LoVo (cell line): ENCODE data around the gene NR2F1-AS1.
"Not testable (repeated sequence)": the region's sequence is repeated elsewhere in the genome, so short reads cannot be mapped to it uniquely, and the experiment has no call there.

Experiments
- DNase-seq: peaks from one replicate; pipeline ENCODE4 v3.0.0-alpha.2; 2016; ENCODE audit warnings: low spot score

Gene NR2F1-AS1

DNA sequence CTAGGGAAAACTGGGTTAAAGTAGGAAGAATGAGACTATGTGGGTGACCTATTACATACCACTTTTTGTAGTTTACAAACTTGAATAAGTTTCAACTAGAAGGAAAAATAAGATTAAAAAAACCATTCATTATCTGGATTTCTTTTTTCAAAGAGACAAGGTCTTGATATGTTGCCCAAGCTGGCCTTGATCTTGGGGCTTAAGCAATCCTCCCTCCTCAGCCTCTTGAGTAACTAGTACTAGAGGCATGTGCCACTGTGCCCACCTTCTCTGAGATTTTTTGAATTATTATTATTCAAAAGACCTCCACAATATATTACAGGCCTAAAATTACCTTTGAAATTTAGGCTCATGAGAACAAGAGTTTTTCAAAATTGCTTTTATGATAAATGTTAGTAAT, 63.2 kb downstream of the NR2F1-AS1 start:
- DNase-seq = no peak

DNA sequence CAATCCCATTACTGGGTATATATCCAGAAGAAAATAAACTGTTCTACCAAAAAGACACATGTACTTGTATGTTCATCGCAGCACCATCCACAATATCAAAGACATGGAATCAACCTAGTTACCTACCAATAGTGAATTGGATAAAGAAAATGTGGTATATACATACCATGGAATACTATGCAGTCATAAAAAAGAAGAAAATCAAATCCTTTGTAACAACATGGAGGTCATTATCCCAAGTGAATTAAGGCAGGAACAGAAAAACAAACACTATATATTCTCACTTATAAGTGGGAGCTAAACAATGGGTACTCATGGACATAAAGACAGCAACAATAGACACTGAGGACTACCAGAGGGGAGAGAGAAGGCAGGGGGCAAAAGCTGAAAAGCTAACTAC, 67.7 kb downstream of the NR2F1-AS1 start:
- no peak for DNase-seq

DNA sequence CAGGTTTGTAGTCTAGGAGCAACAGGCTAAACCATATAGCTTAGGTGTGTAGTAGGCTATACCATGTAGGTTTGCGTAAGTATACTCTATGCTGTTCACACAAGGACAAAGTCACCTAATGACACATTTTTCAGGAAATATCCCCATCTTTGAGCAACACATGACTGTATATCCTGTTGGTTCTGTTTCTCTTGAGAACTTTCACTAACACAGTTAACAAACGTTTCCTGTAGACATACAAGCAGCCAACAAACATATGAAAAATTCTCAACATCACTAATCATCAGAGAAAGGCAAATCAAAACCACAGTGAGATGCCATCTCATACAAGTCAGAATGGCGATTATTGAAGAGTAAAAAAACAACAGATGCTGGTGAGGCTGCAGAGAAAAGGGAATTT, 68.2 kb downstream of the NR2F1-AS1 start:
- DNase-seq = no peak

DNA sequence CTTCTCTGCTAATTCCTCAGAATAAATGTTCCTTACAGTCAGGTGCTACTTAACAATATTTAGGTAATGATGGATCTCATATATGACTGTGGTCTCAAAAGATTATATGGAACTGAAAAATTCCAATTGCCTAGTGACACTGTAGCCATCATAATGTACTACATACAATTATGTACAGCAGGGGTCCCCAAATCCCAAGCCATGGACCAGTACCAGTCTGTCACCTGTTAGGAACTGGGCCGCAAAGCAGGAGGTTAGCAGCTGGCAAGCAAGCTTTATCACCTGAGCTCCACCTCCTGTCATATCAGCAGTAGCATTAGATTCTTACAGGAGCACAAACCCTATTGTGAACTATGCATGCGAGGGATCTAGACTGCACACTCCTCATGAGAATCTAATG, 69.6 kb downstream of the NR2F1-AS1 start:
- no peak for DNase-seq

DNA sequence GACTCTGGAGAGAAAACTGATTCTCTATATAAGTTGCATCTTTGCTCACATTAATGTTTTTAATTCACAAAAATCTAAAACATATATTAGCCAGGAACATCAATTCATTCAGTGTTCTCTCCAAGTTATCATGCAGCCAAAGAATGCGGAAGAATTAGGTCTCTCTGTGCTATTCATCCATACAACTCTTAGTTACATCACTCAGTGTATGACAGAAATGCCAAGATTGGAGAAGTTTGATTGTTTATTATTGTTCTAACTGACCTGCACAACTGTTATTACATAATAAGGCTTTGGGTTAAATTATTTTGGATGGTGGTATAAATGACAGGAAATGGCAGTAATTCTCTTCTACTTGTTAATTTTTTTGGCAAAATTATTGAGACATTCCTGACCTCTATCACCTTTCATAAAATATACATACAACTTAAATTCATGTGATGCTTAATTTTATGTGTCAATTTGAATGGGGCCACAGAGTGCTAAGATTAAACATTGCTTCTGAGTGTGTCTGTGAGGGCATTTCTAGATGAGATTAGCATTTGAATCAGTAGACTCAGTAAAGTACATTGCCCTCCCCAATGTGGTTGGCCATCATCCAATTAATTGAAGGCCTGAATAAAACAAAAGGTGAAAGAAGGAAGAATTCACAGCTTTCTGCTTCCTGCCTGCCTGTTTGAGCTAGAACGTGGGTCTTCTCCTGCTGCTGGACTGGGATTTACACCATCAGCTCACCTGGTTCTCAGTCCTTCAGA, 70.2 kb downstream of the NR2F1-AS1 start:
- no peak for DNase-seq

DNA sequence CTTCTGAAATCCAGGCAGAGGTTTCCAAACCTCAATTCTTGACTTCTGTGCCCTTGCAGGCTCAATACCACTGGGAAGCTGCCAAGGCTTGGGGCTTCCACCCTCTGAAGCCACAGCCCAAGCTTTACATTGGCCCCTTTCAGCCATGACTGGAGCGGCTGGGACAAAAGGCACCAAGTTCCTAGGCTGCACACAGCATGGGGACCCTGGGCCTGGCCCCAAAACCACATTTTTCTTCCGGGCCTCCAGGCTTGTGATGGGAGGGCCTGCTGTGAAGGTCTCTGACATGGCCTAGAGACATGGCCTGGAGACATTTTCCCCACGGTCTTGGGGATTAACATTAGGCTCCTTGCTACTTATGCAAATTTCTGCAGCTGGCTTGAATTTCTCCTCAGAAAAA, 75.5 kb downstream of the NR2F1-AS1 start:
- DNase-seq = not testable (repeated sequence)

DNA sequence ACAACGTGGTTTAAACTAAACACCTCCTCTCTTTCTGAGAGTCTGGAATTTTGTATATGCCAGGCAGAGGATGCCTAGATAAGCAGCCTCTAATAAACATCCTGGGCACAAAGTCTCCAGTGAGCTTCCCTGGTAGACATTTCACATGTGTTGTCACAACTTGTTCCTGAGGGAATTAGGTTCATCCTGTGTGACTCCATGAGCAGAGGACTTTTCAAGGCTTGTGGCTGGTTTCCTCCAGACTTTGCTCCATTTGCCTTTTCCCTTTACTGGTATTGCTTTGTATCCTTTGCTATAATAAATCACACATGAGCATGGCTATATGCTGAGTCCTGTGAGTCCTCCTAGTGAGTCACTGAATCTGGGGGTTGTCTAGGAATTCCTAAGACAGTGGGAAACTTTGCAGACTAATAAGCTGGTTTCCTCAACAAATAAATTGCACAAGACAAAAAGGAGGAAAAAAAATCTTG, 77.4 kb downstream of the NR2F1-AS1 start:
- DNase-seq = no peak

DNA sequence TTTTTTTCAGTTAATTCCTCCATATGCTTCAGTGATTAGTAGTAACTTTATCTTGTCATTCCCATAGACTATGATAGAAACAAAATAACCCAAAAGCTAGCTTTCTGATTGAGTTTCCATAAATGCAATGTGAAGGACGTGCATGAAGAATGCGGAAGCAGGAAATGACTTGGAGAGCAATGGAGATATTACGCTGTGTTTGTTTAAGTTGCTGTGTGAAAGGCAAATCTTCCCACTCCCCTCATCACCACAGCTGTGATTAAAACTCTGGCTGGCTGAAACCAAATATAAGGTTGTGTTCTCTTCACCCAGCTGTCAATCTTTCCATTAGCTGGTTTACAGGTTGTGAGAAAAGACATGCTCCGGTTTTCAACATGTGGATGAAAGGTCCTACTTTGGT, 83.9 kb downstream of the NR2F1-AS1 start:
- no peak for DNase-seq

DNA sequence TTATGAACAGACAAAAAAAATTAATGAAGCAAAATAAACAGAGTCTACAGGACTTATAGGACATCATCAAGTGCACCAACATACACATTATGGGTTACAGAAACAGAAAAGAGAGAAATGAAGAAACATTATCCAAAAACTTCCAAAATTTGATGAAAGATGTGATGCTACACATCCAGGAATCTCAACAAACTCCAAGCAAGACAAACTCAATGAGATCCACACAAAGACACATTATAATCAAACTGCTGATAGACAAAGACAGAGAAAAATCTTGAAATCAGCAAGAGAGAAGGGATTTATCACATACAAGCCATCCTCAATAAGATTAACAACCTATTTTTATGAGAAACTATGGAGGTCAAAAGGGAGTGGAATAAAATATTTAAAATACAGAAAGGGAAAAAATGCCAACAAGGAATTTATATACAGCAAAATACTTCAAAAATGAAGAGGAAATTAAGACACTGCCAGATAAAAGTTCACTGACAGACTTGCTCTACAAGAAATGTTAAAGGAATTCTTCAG, 101.0 kb downstream of the NR2F1-AS1 start:
- no peak for DNase-seq

DNA sequence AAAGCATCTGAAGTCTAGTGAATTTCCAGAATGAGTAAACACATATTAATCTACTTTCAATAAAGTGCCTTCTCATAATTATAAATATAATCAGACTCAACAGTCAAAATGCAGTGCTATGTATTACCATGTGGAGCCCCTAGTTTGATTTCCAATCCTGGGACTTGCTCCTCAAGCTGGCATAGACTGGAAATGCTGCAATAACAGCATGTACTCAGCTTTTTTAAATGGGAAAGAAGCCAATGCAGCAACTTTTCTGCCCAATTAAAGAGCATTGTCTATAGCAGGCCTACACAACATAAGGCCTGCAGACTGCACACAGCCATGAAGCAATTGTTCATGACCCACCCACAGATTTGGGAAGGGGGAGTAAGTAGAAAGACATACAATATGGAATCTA, 103.2 kb downstream of the NR2F1-AS1 start:
- no peak for DNase-seq

DNA sequence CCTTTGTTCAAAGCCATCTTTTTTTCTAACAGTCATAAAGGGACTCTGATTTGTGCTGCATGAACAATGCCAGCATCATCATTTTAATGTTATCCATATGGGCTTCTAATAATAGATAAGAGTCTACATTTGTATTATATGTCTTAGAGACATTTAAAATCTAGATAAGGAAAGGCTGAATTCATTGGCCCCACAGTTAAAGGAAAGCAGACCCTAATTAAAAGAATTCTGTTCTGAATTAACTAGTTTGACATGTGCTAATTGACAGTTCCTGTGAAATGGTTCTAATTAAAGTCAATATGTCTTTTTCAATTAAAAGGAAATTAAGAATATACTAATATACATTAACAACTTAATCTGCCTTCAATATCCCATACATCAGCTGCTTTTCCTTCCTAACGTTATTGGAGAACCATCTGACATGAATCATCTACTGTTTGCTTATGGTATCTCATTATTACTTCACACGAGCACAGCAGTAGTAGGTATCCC, 104.7 kb downstream of the NR2F1-AS1 start:
- DNase-seq = no peak

DNA sequence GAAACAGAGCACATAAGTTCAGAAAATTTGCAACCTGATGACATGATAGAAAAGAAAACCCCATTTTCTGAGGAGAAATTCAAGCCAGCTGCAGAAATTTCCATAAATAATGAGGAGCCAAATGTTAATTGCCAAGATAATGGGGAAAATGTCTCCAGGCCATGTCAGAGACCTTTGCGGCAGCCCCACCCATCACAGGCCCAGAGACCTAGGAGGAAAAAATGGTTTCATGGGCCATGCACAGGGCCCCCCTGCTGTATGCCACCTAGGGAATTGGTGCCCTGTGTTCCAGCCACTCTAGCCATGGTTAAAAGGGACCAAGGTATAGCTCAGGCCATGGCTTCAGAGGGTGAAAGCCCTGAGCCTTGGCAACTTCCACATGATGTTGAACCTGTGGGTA, 118.1 kb downstream of the NR2F1-AS1 start:
- DNase-seq = no peak

DNA sequence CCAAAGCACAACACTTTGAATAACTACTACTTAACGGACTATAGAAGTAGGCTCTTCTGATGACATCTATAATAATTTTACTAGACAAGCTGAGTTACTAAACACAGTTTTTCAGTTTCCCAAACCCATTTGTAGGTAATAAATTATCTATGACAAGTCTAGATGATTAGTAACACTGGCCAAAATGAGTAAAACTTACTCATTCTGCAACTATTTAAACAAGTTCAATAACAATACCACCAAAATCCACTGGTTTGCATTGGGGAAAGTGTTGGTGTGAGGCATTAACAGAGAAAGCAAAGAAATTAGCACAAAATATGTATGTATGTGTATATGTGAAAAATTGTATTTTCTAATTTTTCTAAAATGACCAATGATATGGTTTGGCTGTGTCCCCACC, 119.3 kb downstream of the NR2F1-AS1 start:
- no peak for DNase-seq

DNA sequence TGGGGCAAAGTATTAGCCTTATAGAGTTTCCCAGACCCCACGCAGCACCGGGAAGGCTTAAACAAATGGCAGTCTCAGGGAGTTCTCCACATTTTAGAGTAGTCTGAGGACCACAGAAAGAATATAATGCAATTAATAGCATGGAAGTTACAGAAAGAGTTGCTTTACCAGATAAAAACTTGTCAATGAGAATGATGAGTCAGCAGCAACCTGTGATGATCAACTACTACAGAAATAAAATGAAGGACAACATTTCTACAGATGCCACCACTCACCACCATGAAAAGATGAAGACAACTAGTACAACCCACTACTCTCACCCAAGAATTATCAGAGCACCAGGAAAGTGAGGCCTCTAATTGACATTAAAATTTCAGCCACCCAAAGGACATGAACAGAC, 120.7 kb downstream of the NR2F1-AS1 start:
- no peak for DNase-seq

DNA sequence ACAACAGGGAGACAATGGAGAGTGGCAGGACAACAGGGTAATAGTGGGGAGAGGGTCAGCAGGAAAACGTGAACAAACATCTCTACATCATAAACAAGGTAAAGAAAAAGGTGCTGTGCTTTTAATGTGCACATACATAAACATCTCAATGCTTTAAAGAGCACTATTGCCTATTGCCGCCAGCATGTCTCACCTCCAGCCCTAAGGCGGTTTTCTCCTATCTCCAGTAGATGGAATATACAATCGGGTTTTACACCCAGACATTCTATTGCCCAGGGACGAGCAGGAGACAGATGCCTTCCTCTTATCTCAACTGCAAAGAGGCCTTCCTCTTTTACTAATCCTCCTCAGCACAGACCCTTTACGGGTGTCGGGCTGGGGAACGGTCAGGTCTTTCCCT, 124.2 kb downstream of the NR2F1-AS1 start:
- not testable (repeated sequence) for DNase-seq

DNA sequence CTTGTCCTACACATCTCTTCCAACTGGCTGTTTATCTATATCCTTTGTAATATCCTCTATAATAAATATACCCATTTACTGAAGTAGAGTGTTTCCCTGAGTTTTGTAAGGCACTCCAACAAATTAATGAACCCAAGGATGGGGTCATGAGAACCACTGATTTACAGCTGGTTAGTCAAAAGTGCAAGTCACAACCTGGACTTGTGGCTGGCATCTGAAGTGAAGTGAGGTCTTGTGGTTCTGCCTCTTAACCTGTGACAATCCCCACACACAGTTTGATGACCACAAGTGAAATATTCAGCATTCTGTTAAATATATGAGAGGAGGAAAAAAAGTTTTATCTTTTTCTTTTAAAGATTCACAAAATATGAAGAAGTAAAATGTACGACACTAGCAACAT, 126.1 kb downstream of the NR2F1-AS1 start:
- DNase-seq = no peak

DNA sequence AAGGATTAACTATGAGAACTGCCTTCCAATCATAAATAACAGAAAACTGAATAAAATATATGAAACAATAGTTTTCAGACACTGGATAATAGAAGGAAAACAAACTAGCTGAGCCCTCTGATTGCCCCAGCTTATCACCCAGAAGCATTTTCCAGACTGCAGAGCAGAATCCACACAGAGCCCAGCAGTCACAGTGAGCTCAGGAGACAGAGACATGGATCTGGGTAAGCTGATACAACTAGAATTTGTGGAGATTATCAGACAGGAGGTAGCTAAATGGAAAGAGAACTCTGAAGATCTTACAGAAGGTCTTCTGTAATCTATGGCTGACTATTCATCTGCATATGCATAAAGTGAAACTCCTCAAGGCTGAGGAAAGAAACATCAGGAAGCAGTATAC, 128.8 kb downstream of the NR2F1-AS1 start:
- no peak for DNase-seq

DNA sequence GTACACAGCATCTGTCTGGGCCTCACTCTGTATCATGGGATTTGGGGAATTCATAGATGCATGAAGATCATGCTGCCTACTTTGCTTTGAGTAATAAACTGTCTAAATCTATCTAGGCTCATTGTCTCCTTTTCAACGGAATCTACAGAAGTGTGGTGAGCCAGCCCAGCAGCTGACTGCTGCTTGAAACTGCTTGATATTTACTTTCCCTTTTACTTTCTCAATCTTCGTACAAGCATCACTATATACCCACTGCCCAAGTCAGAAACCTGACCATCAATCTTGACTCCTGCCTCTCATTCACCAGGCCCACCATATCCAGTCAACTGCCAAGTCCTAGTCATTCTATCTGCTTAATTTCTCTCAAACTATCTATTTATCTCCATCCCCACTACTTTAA, 142.9 kb downstream of the NR2F1-AS1 start:
- no peak for DNase-seq

DNA sequence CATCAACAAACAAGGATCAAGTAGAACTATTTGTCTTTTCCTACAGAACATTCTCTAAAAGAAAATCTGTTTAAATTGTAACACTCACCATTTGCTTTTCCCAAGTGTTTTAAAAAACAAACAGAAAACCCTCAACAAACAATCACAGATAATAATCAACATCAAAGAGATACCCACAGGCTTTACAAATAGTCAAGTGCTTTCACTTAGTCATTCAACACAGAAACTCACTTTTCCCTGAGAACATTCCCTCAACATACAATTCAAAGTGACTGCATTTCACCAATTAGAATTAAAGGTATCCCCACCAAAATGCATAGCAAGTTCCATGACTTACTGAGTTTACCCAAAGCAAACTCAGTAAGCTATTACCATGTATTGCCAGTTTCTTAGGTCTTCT, 144.9 kb downstream of the NR2F1-AS1 start:
- no peak for DNase-seq

DNA sequence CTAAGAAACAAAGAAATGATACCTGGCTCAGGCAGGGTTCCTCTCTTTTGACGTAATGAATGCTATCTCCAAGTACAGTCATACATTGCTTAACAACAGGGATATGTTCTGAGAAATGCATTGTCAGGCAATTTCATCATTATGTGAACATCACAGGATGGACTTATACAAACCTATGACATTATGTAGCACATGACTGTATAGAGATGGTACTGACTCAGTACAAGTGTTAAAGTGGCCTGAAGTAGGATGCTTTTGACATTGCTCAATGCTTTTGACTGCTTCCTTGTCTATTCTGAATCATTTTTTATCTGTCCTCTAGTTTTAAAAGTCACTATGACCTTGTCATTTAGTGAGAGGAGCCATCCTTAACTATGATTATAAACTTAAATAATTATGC, 147.6 kb downstream of the NR2F1-AS1 start:
- no peak for DNase-seq

DNA sequence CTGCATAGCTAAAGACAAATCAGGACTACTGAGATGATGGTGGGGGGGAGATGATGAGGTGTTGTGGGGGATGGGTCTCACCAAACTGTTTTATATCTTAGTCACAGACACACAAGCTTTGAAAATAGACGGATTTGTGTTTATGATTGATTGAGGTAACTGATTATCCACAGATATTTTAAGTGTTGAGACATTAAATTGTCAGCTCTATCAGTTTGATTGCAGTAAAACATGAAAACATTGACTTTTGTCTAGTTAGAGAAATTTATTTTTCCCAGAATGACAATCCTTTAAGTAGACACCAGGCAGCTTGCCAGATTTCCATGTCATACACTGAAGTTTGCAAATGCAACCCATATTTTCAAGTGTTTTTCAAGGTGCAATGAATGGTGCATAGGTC, 149.8 kb downstream of the NR2F1-AS1 start:
- no peak for DNase-seq

DNA sequence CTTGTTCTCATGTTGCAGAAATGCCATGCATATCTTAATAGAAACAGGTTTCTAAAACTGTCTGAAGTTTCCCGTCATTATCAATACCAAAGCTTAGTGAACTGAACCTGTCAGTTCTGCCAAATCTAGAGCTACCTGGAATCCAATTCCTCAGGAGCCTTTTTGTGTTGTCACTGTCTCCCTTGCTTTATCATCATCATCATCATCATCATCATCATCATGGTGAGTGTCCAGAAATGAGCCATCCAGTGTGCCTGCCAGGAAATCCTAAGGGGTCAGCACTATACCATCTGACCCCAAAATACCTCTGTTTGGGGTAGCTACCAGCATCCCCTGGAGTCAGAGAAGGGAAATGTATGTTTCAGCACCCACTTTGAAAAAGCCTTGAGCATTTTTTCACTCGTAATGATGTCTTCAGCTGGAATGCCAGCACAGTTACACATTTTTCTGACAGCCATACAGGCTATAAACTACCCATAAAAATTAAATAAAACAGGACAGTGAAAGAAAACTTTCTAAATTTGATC, 150.3 kb downstream of the NR2F1-AS1 start:
- DNase-seq = no peak

DNA sequence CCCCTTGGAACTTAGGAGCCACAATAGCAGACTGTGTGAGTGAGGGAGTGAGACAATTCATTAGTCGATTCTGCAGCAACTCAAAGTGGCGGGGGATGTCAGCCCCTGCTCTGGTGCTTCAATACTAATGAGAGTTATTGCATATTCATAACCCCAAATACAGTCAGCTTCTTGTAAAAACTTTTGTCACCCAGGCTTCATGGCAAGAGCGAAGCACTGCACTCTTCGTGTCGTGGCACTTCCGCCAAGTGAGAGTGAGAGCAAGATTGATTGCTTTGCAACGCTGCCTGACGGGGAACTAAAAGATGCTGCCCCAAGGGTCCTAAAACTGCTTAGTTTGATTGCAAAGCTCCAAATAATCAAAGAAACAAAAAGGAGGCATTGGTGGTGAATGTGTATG, 150.9 kb downstream of the NR2F1-AS1 start:
- no peak for DNase-seq

DNA sequence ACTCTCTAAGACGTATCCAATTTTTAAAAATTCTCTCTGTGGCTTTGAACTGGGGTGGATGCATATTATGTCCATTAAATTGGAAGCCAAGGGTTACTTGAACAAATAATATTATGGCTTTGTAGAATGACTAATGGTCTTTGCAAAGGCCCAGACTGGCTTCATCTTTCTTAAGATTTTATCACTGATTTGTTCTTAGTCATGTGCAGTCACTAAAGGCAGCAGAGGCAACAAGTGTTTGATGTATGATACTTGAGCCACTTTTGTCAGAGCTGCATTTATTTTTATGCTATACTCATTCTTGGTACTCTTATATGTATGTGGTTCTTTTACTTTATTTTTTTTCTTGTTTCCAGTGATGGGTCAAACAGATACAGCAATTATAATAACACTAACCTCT, 152.2 kb downstream of the NR2F1-AS1 start:
- DNase-seq = no peak
